HTR-8/SVneo (cell line): ENCODE data around the gene DNASE2B.
"Not testable (repeated sequence)": the region's sequence is repeated elsewhere in the genome, so short reads cannot be mapped to it uniquely, and the experiment has no call there.

Experiments
- DNase-seq: peaks from one replicate; pipeline ENCODE4 v3.0.0; 2011; ENCODE audit warnings: low spot score, mixed read lengths; ENCODE audit not compliant: insufficient read length
- FAIRE-seq: peaks from 2 replicates; lab custom pipeline; 2011; peaks lifted over from hg19 to GRCh38; lab: Jason Lieb, UNC

The DNASE2B gene

DNA sequence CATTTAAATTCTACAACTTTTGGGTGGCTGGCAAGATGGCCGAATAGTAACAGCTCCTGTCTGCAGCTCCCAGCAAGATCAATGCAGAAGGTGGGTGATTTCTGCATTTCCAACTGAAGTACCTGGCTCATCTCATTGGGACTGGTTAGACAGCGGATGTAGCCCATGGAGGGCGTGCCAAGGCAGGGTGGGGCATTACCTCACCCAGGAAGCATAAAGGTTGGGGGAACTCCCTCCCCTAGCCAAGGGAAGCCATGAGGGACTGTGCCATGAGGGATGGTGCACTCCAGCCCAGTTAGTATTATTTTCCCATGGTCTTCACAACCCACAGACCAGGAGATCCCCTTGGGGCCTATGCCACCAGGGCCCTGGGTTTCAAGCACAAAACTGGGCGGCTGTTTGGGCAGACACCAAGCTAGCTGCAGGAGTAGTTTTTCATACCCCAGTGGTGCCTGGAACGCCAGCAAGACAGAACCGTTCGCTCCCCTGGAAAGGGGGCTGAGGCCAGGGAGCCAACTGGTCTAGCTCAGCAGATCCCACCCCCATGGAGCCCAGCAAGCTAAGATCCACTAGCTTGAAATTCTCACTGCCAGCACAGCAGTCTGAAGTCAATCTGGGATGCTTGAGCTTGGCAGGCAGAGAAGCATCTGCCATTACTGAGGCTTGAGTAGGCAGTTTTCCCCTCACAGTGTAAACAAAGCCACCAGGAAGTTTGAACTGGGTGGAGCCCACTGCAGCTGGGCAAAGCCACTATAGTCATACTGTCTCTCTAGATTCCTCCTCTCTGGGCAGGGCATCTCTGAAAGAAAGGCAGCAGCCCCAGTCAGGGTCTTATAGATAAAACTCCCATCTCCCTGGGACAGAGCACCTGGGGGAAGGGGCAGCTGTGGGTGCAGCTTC lies 44.7 kb downstream of the DNASE2B start:
- DNase-seq, FAIRE-seq: not testable (repeated sequence)

DNA sequence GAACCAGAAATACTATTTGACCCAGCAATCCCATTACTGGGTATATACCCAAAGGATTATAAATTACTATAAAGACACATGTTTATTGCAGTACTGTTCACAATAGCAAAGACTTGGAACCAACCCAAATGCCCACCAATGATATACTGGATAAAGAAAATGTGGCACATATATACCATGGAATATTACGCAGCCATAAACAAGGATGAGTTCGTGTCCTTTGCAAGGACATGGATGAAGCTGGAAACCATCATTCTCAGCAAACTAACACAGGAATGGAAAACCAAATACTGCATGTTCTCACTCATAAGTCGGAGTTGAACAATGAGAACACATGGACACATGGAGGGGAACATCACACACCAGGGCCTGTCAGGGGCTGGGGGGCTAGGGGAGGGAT lies 50.4 kb downstream of the DNASE2B start:
- FAIRE-seq, DNase-seq: not testable (repeated sequence)

DNA sequence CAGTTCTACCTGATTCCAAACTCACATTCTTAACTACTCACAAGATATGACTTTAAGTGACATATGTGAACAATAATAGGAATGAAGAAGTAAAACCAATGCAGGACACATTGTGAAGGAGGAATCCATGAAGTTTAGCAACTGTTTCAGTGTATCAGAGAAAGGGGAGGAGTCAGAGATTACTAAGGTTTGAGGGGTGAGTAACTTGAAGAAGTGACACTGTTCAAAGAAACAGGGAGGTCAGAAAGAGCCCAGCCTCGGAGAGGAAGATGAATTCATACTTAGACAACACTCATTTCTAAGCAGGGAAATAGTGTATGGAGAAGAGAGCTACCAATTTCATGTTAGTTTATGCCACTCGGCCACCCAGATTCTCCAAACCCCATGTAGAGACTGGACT lies 52.6 kb downstream of the DNASE2B start:
- no peak for DNase-seq
- FAIRE-seq, result no peak

DNA sequence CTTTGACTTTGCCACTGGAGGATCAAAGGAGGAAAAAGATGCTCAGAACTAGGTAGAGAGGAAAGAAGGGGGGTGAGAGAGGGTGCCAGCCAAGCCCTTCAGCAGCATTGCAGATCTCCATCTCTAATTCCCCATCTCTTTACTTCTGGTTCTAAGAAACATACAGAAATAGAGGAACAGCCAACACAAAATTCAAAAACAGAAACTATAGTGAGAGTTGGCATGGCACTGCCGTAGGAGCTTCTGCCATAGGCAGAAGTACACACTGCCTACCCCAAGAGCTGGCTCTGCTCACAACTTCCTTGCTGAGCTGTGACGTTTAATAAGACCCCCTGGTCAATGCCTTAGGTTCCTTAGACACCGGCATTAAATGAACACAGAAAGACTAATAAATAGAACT lies 54.2 kb downstream of the DNASE2B start:
- FAIRE-seq (no peak), DNase-seq (no peak)

DNA sequence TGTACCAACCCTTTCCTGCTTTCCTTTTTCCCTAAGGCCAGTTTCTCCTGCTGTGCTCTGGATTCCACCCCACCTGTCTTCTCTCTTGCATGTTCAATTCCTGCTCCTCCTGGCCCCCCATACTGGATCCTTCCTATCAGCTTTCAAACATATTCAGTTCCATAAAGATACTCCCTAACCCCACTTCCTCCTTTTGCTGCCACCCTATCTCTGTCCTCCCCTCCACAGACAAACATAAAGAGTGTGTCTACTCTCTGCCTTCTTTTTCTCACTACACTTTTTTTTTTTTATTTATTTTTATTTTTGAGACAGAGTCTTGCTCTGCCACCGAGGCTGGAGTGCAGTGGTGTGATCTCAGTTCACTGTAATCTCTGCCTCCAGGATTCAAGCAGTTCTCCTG lies 63.8 kb downstream of the DNASE2B start:
- DNase-seq (no peak), FAIRE-seq (no peak)
